ENCODE data around the gene FERMT1. TPM values are rescaled to one million over a fixed set of nuclear protein-coding genes. Genes with fewer than 3 reads are reported as not detected.

The FERMT1 gene
- total RNA-seq, 1 donor from 2014 or later, result 10.9 TPM

- DNase-seq (ENCODE audit: low read depth) (no peak), FAIRE-seq (no peak)
- H3K4me3 ChIP-seq (ENCODE audit: insufficient read depth, low read depth, low read length), result no peak overlapping the region
- H4K20me1 ChIP-seq (ENCODE audit: insufficient read depth, low read length), result no peaks in the 10 kb centered on the region
- H3K4me1 Mint-ChIP-seq (ENCODE audit: low read depth, unreplicated experiment), result no peaks in the 10 kb centered on the region
- H3K4me1 ChIP-seq (ENCODE audit: insufficient read depth, low read length), result peaks cover 6% of the 10 kb centered on the region
- no peaks in the 10 kb centered on the region for H3K36me3 Mint-ChIP-seq (ENCODE audit: low read depth, unreplicated experiment)
- no peak overlapping the region for H3K4me2 ChIP-seq (ENCODE audit: low read length)
- H3K27ac ChIP-seq (ENCODE audit: low read depth, low read length), result no peak overlapping the region
- H3K36me3 ChIP-seq (ENCODE audit: insufficient read depth, low read length), result no peaks in the 10 kb centered on the region
- H3K27me3 ChIP-seq (ENCODE audit: insufficient read depth, low read length), result no peaks in the 10 kb centered on the region
- no peak overlapping the region for H3K27ac Mint-ChIP-seq (ENCODE audit: unreplicated experiment)
- no peaks in the 10 kb centered on the region for H3K79me2 ChIP-seq (ENCODE audit: insufficient read depth, low read length)
- no peak overlapping the region for H3K4me3 Mint-ChIP-seq (ENCODE audit: unreplicated experiment)
- H2AFZ ChIP-seq (ENCODE audit: low read depth, low read length), result no peak overlapping the region
- no peak for TF ChIP-seq EZH2 (IDR thresholded peaks at IDR 0.05; ENCODE audit: insufficient read depth, low read length)
- TF ChIP-seq CTCF (IDR thresholded peaks at IDR 0.05; ENCODE audit: insufficient read depth, low read depth, low read length), result no peak
- no peaks in the 10 kb centered on the region for H3K9me3 ChIP-seq (ENCODE audit: insufficient read depth, low read depth, low read length)
- H3K27me3 Mint-ChIP-seq (ENCODE audit: low read depth, unreplicated experiment), result peaks cover 4% of the 10 kb centered on the region
- H3K9ac ChIP-seq (ENCODE audit: low read length), result no peak overlapping the region
- H3K9me3 Mint-ChIP-seq (ENCODE audit: unreplicated experiment), result peaks cover 2% of the 10 kb centered on the region
Observed at GRCh38 chr20:6127825-6128224, 5.0 kb upstream of the FERMT1 start.

GRCh38 chr20:6126846-6127245, 4.0 kb upstream of the FERMT1 start:
- TF ChIP-seq CTCF (IDR thresholded peaks at IDR 0.05; ENCODE audit: insufficient read depth, low read depth, low read length), result no peak
- no peak for TF ChIP-seq EZH2 (IDR thresholded peaks at IDR 0.05; ENCODE audit: insufficient read depth, low read length)
- Histone ChIP-seq H3K79me2 (ENCODE audit: insufficient read depth, low read length) (no peaks in the 10 kb centered on the region), H3K4me2 (ENCODE audit: low read length) (no peak overlapping the region), H3K4me3 (ENCODE audit: insufficient read depth, low read depth, low read length) (no peak overlapping the region), H3K9ac (ENCODE audit: low read length) (no peak overlapping the region), H3K4me1 (ENCODE audit: insufficient read depth, low read length) (peaks cover 14% of the 10 kb centered on the region), H3K27me3 (ENCODE audit: insufficient read depth, low read length) (no peaks in the 10 kb centered on the region), H3K27ac (ENCODE audit: low read depth, low read length) (no peak overlapping the region), H2AFZ (ENCODE audit: low read depth, low read length) (no peak overlapping the region), H4K20me1 (ENCODE audit: insufficient read depth, low read length) (no peaks in the 10 kb centered on the region), H3K36me3 (ENCODE audit: insufficient read depth, low read length) (no peaks in the 10 kb centered on the region), H3K9me3 (ENCODE audit: insufficient read depth, low read depth, low read length) (no peaks in the 10 kb centered on the region)
- Mint-ChIP-seq H3K36me3 (ENCODE audit: low read depth, unreplicated experiment) (no peaks in the 10 kb centered on the region), H3K4me3 (ENCODE audit: unreplicated experiment) (no peak overlapping the region), H3K9me3 (ENCODE audit: unreplicated experiment) (peaks cover 2% of the 10 kb centered on the region), H3K27me3 (ENCODE audit: low read depth, unreplicated experiment) (peaks cover 4% of the 10 kb centered on the region), H3K27ac (ENCODE audit: unreplicated experiment) (no peak overlapping the region), H3K4me1 (ENCODE audit: low read depth, unreplicated experiment) (peaks cover 3% of the 10 kb centered on the region)
- no peak for FAIRE-seq
- DNase-seq (ENCODE audit: low read depth), result no peak

GRCh38 chr20:6123649-6124014, 802 bp upstream of the FERMT1 start:
- no peak for DNase-seq (ENCODE audit: low read depth)
- Histone ChIP-seq H3K9ac (ENCODE audit: low read length) (peak overlapping the region; percentile 74), H3K36me3 (ENCODE audit: insufficient read depth, low read length) (no peaks in the 10 kb centered on the region), H3K27ac (ENCODE audit: low read depth, low read length) (no peak overlapping the region), H3K4me2 (ENCODE audit: low read length) (peak overlapping the region; percentile 90), H2AFZ (ENCODE audit: low read depth, low read length) (peak overlapping the region; percentile 93), H3K9me3 (ENCODE audit: insufficient read depth, low read depth, low read length) (no peaks in the 10 kb centered on the region), H3K4me3 (ENCODE audit: insufficient read depth, low read depth, low read length) (peak overlapping the region; percentile 68), H3K4me1 (ENCODE audit: insufficient read depth, low read length) (peaks cover 14% of the 10 kb centered on the region), H3K27me3 (ENCODE audit: insufficient read depth, low read length) (no peaks in the 10 kb centered on the region), H4K20me1 (ENCODE audit: insufficient read depth, low read length) (no peaks in the 10 kb centered on the region), H3K79me2 (ENCODE audit: insufficient read depth, low read length) (no peaks in the 10 kb centered on the region)
- TF ChIP-seq EZH2 (IDR thresholded peaks at IDR 0.05; ENCODE audit: insufficient read depth, low read length) (no peak), CTCF (IDR thresholded peaks at IDR 0.05; ENCODE audit: insufficient read depth, low read depth, low read length) (no peak)
- H3K27me3 Mint-ChIP-seq (ENCODE audit: low read depth, unreplicated experiment), result peaks cover 2% of the 10 kb centered on the region
- peak overlapping the region; percentile 79 for H3K4me3 Mint-ChIP-seq (ENCODE audit: unreplicated experiment)
- H3K36me3 Mint-ChIP-seq (ENCODE audit: low read depth, unreplicated experiment), result no peaks in the 10 kb centered on the region
- H3K9me3 Mint-ChIP-seq (ENCODE audit: unreplicated experiment), result no peaks in the 10 kb centered on the region
- peaks cover 3% of the 10 kb centered on the region for H3K4me1 Mint-ChIP-seq (ENCODE audit: low read depth, unreplicated experiment)
- no peak for FAIRE-seq
- no peak overlapping the region for H3K27ac Mint-ChIP-seq (ENCODE audit: unreplicated experiment)

Measured in astrocyte (in vitro differentiated cells and primary cell).